ENCODE measurements around the gene QARS1.
A peak's percentile ranks its signal among the peaks of the same experiment; 100 is the strongest.

QARS1 gene

GRCh38 chr3:49120438-49121131 is 16.0 kb upstream of the QARS1 start, which contains the start of gene USP19:
TSS of gene USP19 (minus strand) at chr3:49120823. CDS start at chr3:49119145, 1,678 bp downstream.
- no peak for DNase-seq (ENCODE audit: low read depth, low spot score)

- no peak for DNase-seq (ENCODE audit: low read depth, low spot score)
Measured at GRCh38 chr3:49120096-49120437, 15.5 kb upstream of the QARS1 start.

- DNase-seq (ENCODE audit: low read depth, low spot score), result no peak
Measured at GRCh38 chr3:49119439-49119838, 14.9 kb upstream of the QARS1 start.

- no peak for DNase-seq (ENCODE audit: low read depth, low spot score)
Measured at GRCh38 chr3:49119036-49119435, 14.5 kb upstream of the QARS1 start.

- DNase-seq (ENCODE audit: low read depth, low spot score), result no peak
Measured at GRCh38 chr3:49112262-49112661, 7.7 kb upstream of the QARS1 start.

- no peak for DNase-seq (ENCODE audit: low read depth, low spot score)
Measured at GRCh38 chr3:49111347-49111746, 6.8 kb upstream of the QARS1 start.

- no peak for DNase-seq (ENCODE audit: low read depth, low spot score)
Measured at GRCh38 chr3:49110780-49111179, 6.2 kb upstream of the QARS1 start.

- DNase-seq (ENCODE audit: low read depth, low spot score), result no peak
Measured at GRCh38 chr3:49108346-49108745, 3.8 kb upstream of the QARS1 start.

- DNase-seq (ENCODE audit: low read depth, low spot score), result no peak
Measured at GRCh38 chr3:49104052-49104426, 518 bp downstream of the QARS1 start.

GRCh38 chr3:49100046-49100615 is 4.4 kb downstream of the QARS1 start:
- DNase-seq (ENCODE audit: low read depth, low spot score), result no peak

GRCh38 chr3:49098910-49099630 is 5.5 kb downstream of the QARS1 start:
- DNase-seq (ENCODE audit: low read depth, low spot score), result no peak

GRCh38 chr3:49098429-49098828 is 6.1 kb downstream of the QARS1 start:
- no peak for DNase-seq (ENCODE audit: low read depth, low spot score)

- DNase-seq (ENCODE audit: low read depth, low spot score), result peak; percentile 90
Measured at GRCh38 chr3:49093853-49094767, 10.4 kb downstream of the QARS1 start, which contains the start of gene QRICH1. TSS of gene QRICH1 (minus strand) at chr3:49094071. CDS start at chr3:49077017, 17,054 bp downstream.

- DNase-seq (ENCODE audit: low read depth, low spot score), result peak; percentile 42
Measured at GRCh38 chr3:49092938-49093852, 11.4 kb downstream of the QARS1 start.

GRCh38 chr3:49081429-49081828 is 23.1 kb downstream of the QARS1 start:
- DNase-seq (ENCODE audit: low read depth, low spot score), result no peak

- DNase-seq (ENCODE audit: low read depth, low spot score), result no peak
Measured at GRCh38 chr3:49079270-49079669, 25.3 kb downstream of the QARS1 start.

- no peak for DNase-seq (ENCODE audit: low read depth, low spot score)
Measured at GRCh38 chr3:49076646-49077045, 27.9 kb downstream of the QARS1 start.

- no peak for DNase-seq (ENCODE audit: low read depth, low spot score)
Measured at GRCh38 chr3:49076116-49076515, 28.4 kb downstream of the QARS1 start.

- no peak for DNase-seq (ENCODE audit: low read depth, low spot score)
Measured at GRCh38 chr3:49058011-49058410, 46.5 kb downstream of the QARS1 start.

- DNase-seq (ENCODE audit: low read depth, low spot score), result no peak
Measured at GRCh38 chr3:49057268-49057667, 47.3 kb downstream of the QARS1 start.
